ENCODE data around the gene HMGB1.
"Not testable (repeated sequence)": the region's sequence is repeated elsewhere in the genome, so short reads cannot be mapped to it uniquely, and the experiment has no call there.

HMGB1 gene

GRCh38 chr13:30466841-30467252, 1.1 kb upstream of the HMGB1 start:
- DNase-seq (ENCODE audit: low spot score): no peak
- H3K27ac ChIP-seq: no peak overlapping the region
- no peak overlapping the region for H3K4me3 ChIP-seq
- no peak for TF ChIP-seq CTCF (IDR thresholded peaks at IDR 0.05)

DNA sequence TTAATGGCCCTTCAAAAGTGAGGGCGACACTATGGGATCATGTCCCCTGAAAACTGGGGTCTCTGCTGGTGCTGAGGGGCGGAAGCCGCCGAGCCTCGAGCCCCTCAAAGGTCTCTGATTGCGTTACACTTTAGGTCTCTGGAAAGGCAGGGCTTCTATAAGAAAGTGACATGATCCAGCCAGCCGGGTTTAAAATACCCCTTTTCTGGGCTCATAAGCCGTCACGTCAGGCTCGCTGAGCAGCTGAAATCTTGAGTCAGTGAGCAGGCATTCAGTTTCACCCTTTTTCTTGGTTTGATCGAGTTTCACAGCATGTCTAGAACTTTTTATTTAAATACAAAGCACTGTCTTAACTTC, 600 bp upstream of the HMGB1 start:
- DNase-seq (ENCODE audit: low spot score): no peak
- H3K4me3 ChIP-seq: no peak overlapping the region

DNA sequence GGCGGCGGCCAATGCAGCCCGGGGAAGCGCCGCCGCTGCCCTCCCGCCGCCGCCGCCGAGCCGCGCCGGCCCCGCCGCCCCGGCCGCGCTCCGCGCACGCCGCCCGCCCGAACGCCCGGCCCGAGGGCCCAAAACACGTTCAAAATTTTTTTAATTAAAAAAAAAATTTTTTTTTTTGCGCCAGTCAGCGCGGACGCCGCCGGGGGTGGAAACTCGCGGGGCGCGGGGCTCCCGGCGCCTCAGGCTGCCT, 468 bp downstream of the HMGB1 start:
- no peak for DNase-seq (ENCODE audit: low spot score)
- peak overlapping the region; percentile 74 for H3K4me3 ChIP-seq
- no peak for TF ChIP-seq CTCF (IDR thresholded peaks at IDR 0.05)
- peak overlapping the region; percentile 94 to 97 for H3K27ac ChIP-seq

More for the DNA sequence above, 600 bp upstream of the HMGB1 start:
- no peak overlapping the region for H3K27ac ChIP-seq
- no peak for TF ChIP-seq CTCF (IDR thresholded peaks at IDR 0.05)

GRCh38 chr13:30464496-30465342, 1.0 kb downstream of the HMGB1 start:
- H3K27ac ChIP-seq: peak overlapping the region; percentile 94 to 97
- DNase-seq (ENCODE audit: low spot score): peak; percentile 84
- H3K4me3 ChIP-seq: peak overlapping the region; percentile 74
- TF ChIP-seq CTCF (IDR thresholded peaks at IDR 0.05): no peak

GRCh38 chr13:30463787-30464495, 1.8 kb downstream of the HMGB1 start:
- H3K27ac ChIP-seq: peak overlapping the region; percentile 94 to 97
- TF ChIP-seq CTCF (IDR thresholded peaks at IDR 0.05): no peak
- H3K4me3 ChIP-seq: peak overlapping the region; percentile 74
- DNase-seq (ENCODE audit: low spot score): peak; percentile 80

DNA sequence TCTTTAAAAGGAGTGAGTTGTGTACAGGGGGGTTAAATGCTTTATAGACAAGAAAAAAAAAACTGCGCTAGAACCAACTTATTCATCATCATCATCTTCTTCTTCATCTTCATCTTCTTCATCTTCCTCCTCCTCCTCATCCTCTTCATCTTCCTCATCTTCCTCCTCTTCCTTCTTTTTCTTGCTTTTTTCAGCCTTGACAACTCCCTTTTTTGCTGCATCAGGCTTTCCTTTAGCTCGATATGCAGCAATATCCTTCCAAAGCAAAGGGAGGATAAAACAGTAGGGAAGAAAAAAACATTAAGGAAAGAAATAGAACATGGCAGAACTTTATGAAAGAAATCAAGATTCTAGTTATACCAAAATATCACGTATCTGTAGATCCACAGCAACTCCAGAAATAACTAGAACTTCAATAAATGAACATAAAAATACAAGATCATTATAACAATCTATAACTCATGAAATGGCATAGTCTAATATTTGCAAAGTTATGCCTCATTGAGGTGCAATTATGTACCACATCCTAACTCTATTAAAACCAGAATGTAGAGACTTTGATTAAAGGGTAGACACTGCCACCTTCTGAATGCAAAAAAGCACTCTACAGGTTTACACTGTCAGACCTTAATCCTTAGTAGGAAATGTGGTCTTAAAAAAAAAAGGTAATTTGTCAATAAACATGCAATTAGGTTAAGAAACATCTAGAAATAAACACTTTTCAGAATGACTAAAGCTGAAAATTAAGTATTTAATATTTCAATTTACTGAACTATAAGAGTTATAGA, 4.3 kb downstream of the HMGB1 start:
- not testable (repeated sequence) for H3K4me3 ChIP-seq; DNase-seq (ENCODE audit: low spot score)
- peak overlapping the region; percentile 3 to 11 for H3K27ac ChIP-seq
- TF ChIP-seq CTCF (IDR thresholded peaks at IDR 0.05): peak; percentile 15
